ENCODE data around the gene FTSJ1.

FTSJ1 gene

GRCh38 chrX:48497871-48498270, 21.9 kb downstream of the FTSJ1 start:
- Mint-ChIP-seq H3K27me3 (peaks cover 32% of the 10 kb centered on the region), H3K4me1 (ENCODE audit: low read depth) (no peaks in the 10 kb centered on the region), H3K27ac (no peak overlapping the region), H3K36me3 (ENCODE audit: low read depth) (no peaks in the 10 kb centered on the region), H3K9me3 (no peaks in the 10 kb centered on the region), H3K4me3 (no peak overlapping the region)
- no peak for DNase-seq

GRCh38 chrX:48498374-48498809, 22.4 kb downstream of the FTSJ1 start:
- no peak overlapping the region for H3K27ac Mint-ChIP-seq
- no peak for DNase-seq
- H3K9me3 Mint-ChIP-seq = no peaks in the 10 kb centered on the region
- no peak overlapping the region for H3K4me3 Mint-ChIP-seq
- H3K27me3 Mint-ChIP-seq = peaks cover 36% of the 10 kb centered on the region
- no peaks in the 10 kb centered on the region for H3K4me1 Mint-ChIP-seq (ENCODE audit: low read depth)
- no peaks in the 10 kb centered on the region for H3K36me3 Mint-ChIP-seq (ENCODE audit: low read depth)

- Mint-ChIP-seq H3K4me3 (no peak overlapping the region), H3K36me3 (ENCODE audit: low read depth) (peaks cover 2% of the 10 kb centered on the region), H3K27me3 (peaks cover 23% of the 10 kb centered on the region), H3K27ac (no peak overlapping the region), H3K4me1 (ENCODE audit: low read depth) (peaks cover 7% of the 10 kb centered on the region), H3K9me3 (no peaks in the 10 kb centered on the region)
- no peak for DNase-seq
Measured at GRCh38 chrX:48504261-48504660, 28.3 kb downstream of the FTSJ1 start.

GRCh38 chrX:48505481-48505880, 29.5 kb downstream of the FTSJ1 start:
- DNase-seq = no peak
- Mint-ChIP-seq H3K9me3 (no peaks in the 10 kb centered on the region), H3K27ac (no peak overlapping the region), H3K4me3 (no peak overlapping the region), H3K4me1 (ENCODE audit: low read depth) (peaks cover 17% of the 10 kb centered on the region), H3K27me3 (peaks cover 23% of the 10 kb centered on the region), H3K36me3 (ENCODE audit: low read depth) (peaks cover 4% of the 10 kb centered on the region)

GRCh38 chrX:48507246-48507645, 31.2 kb downstream of the FTSJ1 start:
- peaks cover 19% of the 10 kb centered on the region for H3K27me3 Mint-ChIP-seq
- H3K36me3 Mint-ChIP-seq (ENCODE audit: low read depth) = peaks cover 4% of the 10 kb centered on the region
- DNase-seq = no peak
- no peaks in the 10 kb centered on the region for H3K9me3 Mint-ChIP-seq
- no peak overlapping the region for H3K27ac Mint-ChIP-seq
- no peak overlapping the region for H3K4me3 Mint-ChIP-seq
- peaks cover 19% of the 10 kb centered on the region for H3K4me1 Mint-ChIP-seq (ENCODE audit: low read depth)

- Mint-ChIP-seq H3K27me3 (peaks cover 10% of the 10 kb centered on the region), H3K36me3 (ENCODE audit: low read depth) (peaks cover 4% of the 10 kb centered on the region), H3K9me3 (no peaks in the 10 kb centered on the region), H3K27ac (peak within 1 kb of the TSS; percentile 90), H3K4me1 (ENCODE audit: low read depth) (peaks cover 19% of the 10 kb centered on the region), H3K4me3 (peak within 1 kb of the TSS; percentile 87)
- DNase-seq = peak; percentile 83
Measured at GRCh38 chrX:48508400-48509244, 32.6 kb downstream of the FTSJ1 start, which contains the start of gene PORCN. Gene PORCN (plus strand): TSS chrX:48508992. CDS start chrX:48509821, 829 bp downstream.

GRCh38 chrX:48509245-48509590, 33.2 kb downstream of the FTSJ1 start:
- peaks cover 4% of the 10 kb centered on the region for H3K36me3 Mint-ChIP-seq (ENCODE audit: low read depth)
- H3K4me1 Mint-ChIP-seq (ENCODE audit: low read depth) = peaks cover 19% of the 10 kb centered on the region
- H3K27ac Mint-ChIP-seq = peak overlapping the region; percentile 87
- H3K9me3 Mint-ChIP-seq = no peaks in the 10 kb centered on the region
- H3K27me3 Mint-ChIP-seq = peaks cover 5% of the 10 kb centered on the region
- peak overlapping the region; percentile 87 for H3K4me3 Mint-ChIP-seq
- no peak for DNase-seq

- Mint-ChIP-seq H3K9me3 (no peaks in the 10 kb centered on the region), H3K27ac (peak overlapping the region; percentile 87), H3K27me3 (peaks cover 4% of the 10 kb centered on the region), H3K4me1 (ENCODE audit: low read depth) (peaks cover 19% of the 10 kb centered on the region), H3K36me3 (ENCODE audit: low read depth) (peaks cover 7% of the 10 kb centered on the region), H3K4me3 (peak overlapping the region; percentile 87)
- no peak for DNase-seq
Measured at GRCh38 chrX:48509619-48510018, 33.6 kb downstream of the FTSJ1 start.

- H3K9me3 Mint-ChIP-seq = no peaks in the 10 kb centered on the region
Measured at GRCh38 chrX:48511560-48511959, 35.6 kb downstream of the FTSJ1 start.

GRCh38 chrX:48512371-48512935, 36.5 kb downstream of the FTSJ1 start:
- no peak overlapping the region for H3K4me3 Mint-ChIP-seq
- no peak overlapping the region for H3K27ac Mint-ChIP-seq
- H3K27me3 Mint-ChIP-seq = peaks cover 8% of the 10 kb centered on the region
- peaks cover 16% of the 10 kb centered on the region for H3K36me3 Mint-ChIP-seq (ENCODE audit: low read depth)
- no peak for DNase-seq
- peaks cover 22% of the 10 kb centered on the region for H3K4me1 Mint-ChIP-seq (ENCODE audit: low read depth)
- H3K9me3 Mint-ChIP-seq = no peaks in the 10 kb centered on the region

More at GRCh38 chrX:48511560-48511959, 35.6 kb downstream of the FTSJ1 start:
- H3K4me3 Mint-ChIP-seq = no peak overlapping the region
- peaks cover 8% of the 10 kb centered on the region for H3K27me3 Mint-ChIP-seq
- no peak for DNase-seq
- H3K4me1 Mint-ChIP-seq (ENCODE audit: low read depth) = peaks cover 19% of the 10 kb centered on the region
- H3K36me3 Mint-ChIP-seq (ENCODE audit: low read depth) = peaks cover 16% of the 10 kb centered on the region
- no peak overlapping the region for H3K27ac Mint-ChIP-seq

GRCh38 chrX:48513670-48514069, 37.7 kb downstream of the FTSJ1 start:
- DNase-seq = no peak
- Mint-ChIP-seq H3K27me3 (peaks cover 8% of the 10 kb centered on the region), H3K27ac (no peak overlapping the region), H3K4me3 (no peak overlapping the region), H3K36me3 (ENCODE audit: low read depth) (peaks cover 16% of the 10 kb centered on the region), H3K4me1 (ENCODE audit: low read depth) (peaks cover 18% of the 10 kb centered on the region), H3K9me3 (no peaks in the 10 kb centered on the region)

- peaks cover 14% of the 10 kb centered on the region for H3K36me3 Mint-ChIP-seq (ENCODE audit: low read depth)
Measured at GRCh38 chrX:48514126-48514806, 38.3 kb downstream of the FTSJ1 start.

GRCh38 chrX:48514868-48515460, 39.0 kb downstream of the FTSJ1 start:
- no peaks in the 10 kb centered on the region for H3K9me3 Mint-ChIP-seq
- H3K4me1 Mint-ChIP-seq (ENCODE audit: low read depth) = peaks cover 15% of the 10 kb centered on the region
- H3K27me3 Mint-ChIP-seq = peaks cover 4% of the 10 kb centered on the region
- H3K27ac Mint-ChIP-seq = no peak overlapping the region
- H3K36me3 Mint-ChIP-seq (ENCODE audit: low read depth) = peaks cover 12% of the 10 kb centered on the region
- H3K4me3 Mint-ChIP-seq = no peak overlapping the region
- no peak for DNase-seq

More at GRCh38 chrX:48514126-48514806, 38.3 kb downstream of the FTSJ1 start:
- DNase-seq = no peak
- Mint-ChIP-seq H3K27me3 (peaks cover 8% of the 10 kb centered on the region), H3K4me1 (ENCODE audit: low read depth) (peaks cover 19% of the 10 kb centered on the region), H3K27ac (no peak overlapping the region), H3K4me3 (no peak overlapping the region), H3K9me3 (no peaks in the 10 kb centered on the region)

- Mint-ChIP-seq H3K4me1 (ENCODE audit: low read depth) (peaks cover 18% of the 10 kb centered on the region), H3K4me3 (no peak overlapping the region), H3K9me3 (no peaks in the 10 kb centered on the region), H3K36me3 (ENCODE audit: low read depth) (peaks cover 12% of the 10 kb centered on the region), H3K27me3 (peaks cover 4% of the 10 kb centered on the region), H3K27ac (no peak overlapping the region)
- no peak for DNase-seq
Measured at GRCh38 chrX:48515842-48516241, 39.8 kb downstream of the FTSJ1 start.
